Measurements from ENCODE around the gene GEMIN7. TPM values are rescaled to one million over a fixed set of nuclear protein-coding genes. Genes with fewer than 3 reads are reported as not detected.

GEMIN7 gene
- total RNA-seq, 2 donors from 2014 or later: 11.2 to 16.0 TPM

GRCh38 chr19:45079911-45080370, 881 bp downstream of the GEMIN7 start:
- DNase-seq (ENCODE audit: low spot score): no peak
- H3K4me3 ChIP-seq: peak overlapping the region; percentile 89
- H3K27me3 ChIP-seq (replicated peaks; ENCODE audit: insufficient read depth): no peaks in the 10 kb centered on the region
- H3K4me1 ChIP-seq (ENCODE audit: control insufficient read depth in 1 of 2, low read depth in 2 of 2): peaks cover 16 to 33% of the 10 kb centered on the region in 2 donors
- H3K36me3 ChIP-seq: peaks cover 7% of the 10 kb centered on the region
- no peak for ATAC-seq (ENCODE audit: insufficient number of reproducible peaks, low FRiP score, low read depth)
- no peak for TF ChIP-seq CTCF (IDR thresholded peaks at IDR 0.05)
- H3K27ac ChIP-seq: no peak overlapping the region
- no peaks in the 10 kb centered on the region for H3K9me3 ChIP-seq

GRCh38 chr19:45082170-45082569, 3.1 kb downstream of the GEMIN7 start:
- no peak overlapping the region for H3K27ac ChIP-seq
- no peaks in the 10 kb centered on the region for H3K27me3 ChIP-seq (replicated peaks; ENCODE audit: insufficient read depth)
- DNase-seq (ENCODE audit: low spot score): no peak
- no peak overlapping the region for H3K4me3 ChIP-seq
- peaks cover 7% of the 10 kb centered on the region for H3K36me3 ChIP-seq
- no peak for ATAC-seq (ENCODE audit: insufficient number of reproducible peaks, low FRiP score, low read depth)
- H3K9me3 ChIP-seq: no peaks in the 10 kb centered on the region
- H3K4me1 ChIP-seq (ENCODE audit: control insufficient read depth in 1 of 2, low read depth in 2 of 2): peaks cover 11 to 22% of the 10 kb centered on the region in 2 donors
- no peak for TF ChIP-seq CTCF (IDR thresholded peaks at IDR 0.05)

- H3K4me1 ChIP-seq (ENCODE audit: control insufficient read depth in 1 of 2, low read depth in 2 of 2): peaks cover 6 to 9% of the 10 kb centered on the region in 2 donors
- no peak overlapping the region for H3K4me3 ChIP-seq
- H3K27ac ChIP-seq: no peak overlapping the region
- H3K9me3 ChIP-seq: no peaks in the 10 kb centered on the region
- no peak for ATAC-seq (ENCODE audit: insufficient number of reproducible peaks, low FRiP score, low read depth)
- H3K27me3 ChIP-seq (replicated peaks; ENCODE audit: insufficient read depth): no peaks in the 10 kb centered on the region
- H3K36me3 ChIP-seq: peaks cover 10% of the 10 kb centered on the region
- no peak for TF ChIP-seq CTCF (IDR thresholded peaks at IDR 0.05)
- DNase-seq (ENCODE audit: low spot score): no peak
Observed at GRCh38 chr19:45086480-45086879, 7.4 kb downstream of the GEMIN7 start.

- H3K4me3 ChIP-seq: no peak overlapping the region
- H3K9me3 ChIP-seq: no peaks in the 10 kb centered on the region
- ATAC-seq (ENCODE audit: insufficient number of reproducible peaks, low FRiP score, low read depth): no peak
- DNase-seq (ENCODE audit: low spot score): no peak
- H3K4me1 ChIP-seq (ENCODE audit: control insufficient read depth in 1 of 2, low read depth in 2 of 2): peaks cover 6 to 9% of the 10 kb centered on the region in 2 donors
- TF ChIP-seq CTCF (IDR thresholded peaks at IDR 0.05): no peak
- peaks cover 3% of the 10 kb centered on the region for H3K36me3 ChIP-seq
- no peak overlapping the region for H3K27ac ChIP-seq
- no peaks in the 10 kb centered on the region for H3K27me3 ChIP-seq (replicated peaks; ENCODE audit: insufficient read depth)
Observed at GRCh38 chr19:45087531-45087930, 8.5 kb downstream of the GEMIN7 start.

GRCh38 chr19:45090034-45090433, 11.0 kb downstream of the GEMIN7 start:
- ATAC-seq (ENCODE audit: insufficient number of reproducible peaks, low FRiP score, low read depth): no peak
- H3K36me3 ChIP-seq: peaks cover 3% of the 10 kb centered on the region

More at GRCh38 chr19:45090034-45090433, 11.0 kb downstream of the GEMIN7 start:
- H3K9me3 ChIP-seq: no peaks in the 10 kb centered on the region
- H3K27me3 ChIP-seq (replicated peaks; ENCODE audit: insufficient read depth): no peaks in the 10 kb centered on the region
- no peak overlapping the region for H3K27ac ChIP-seq
- H3K4me3 ChIP-seq: no peak overlapping the region
- no peak for DNase-seq (ENCODE audit: low spot score)
- peaks cover 19 to 24% of the 10 kb centered on the region in 2 donors for H3K4me1 ChIP-seq (ENCODE audit: control insufficient read depth in 1 of 2, low read depth in 2 of 2)
- no peak for TF ChIP-seq CTCF (IDR thresholded peaks at IDR 0.05)

Data from thoracic aorta (tissue), 2 donors.